Type B pancreatic cell (in vitro differentiated cells): ENCODE data around the gene ZNF639. TPM values are rescaled to one million over a fixed set of nuclear protein-coding genes. Genes with fewer than 3 reads are reported as not detected.

Source experiments
- DNase-seq: peaks from one replicate; pipeline ENCODE4 v3.0.0; 2021; ENCODE audit warnings: mixed read lengths; ENCODE audit not compliant: unreplicated experiment; ENCODE audit errors: extremely low spot score
- H3K27ac Mint-ChIP-seq: 2 replicates; pipeline ENCODE4 v1.8.0; 2021; ENCODE audit warnings: mild to moderate bottlenecking, mixed read lengths
- H3K27me3 Mint-ChIP-seq: 2 replicates; pipeline ENCODE4 v1.8.0; 2021; ENCODE audit warnings: mixed read lengths
- H3K36me3 Mint-ChIP-seq: 2 replicates; pipeline ENCODE4 v1.8.0; 2021; ENCODE audit warnings: mixed read lengths
- H3K4me1 Mint-ChIP-seq: one replicate; pipeline ENCODE4 v1.8.0; 2021; ENCODE audit warnings: mixed read lengths; ENCODE audit not compliant: unreplicated experiment
- H3K4me3 Mint-ChIP-seq: 2 replicates; pipeline ENCODE4 v1.8.0; 2021; ENCODE audit warnings: mild to moderate bottlenecking, mixed read lengths
- H3K9me3 Mint-ChIP-seq: 2 replicates; pipeline ENCODE4 v1.8.0; 2021; ENCODE audit warnings: mixed read lengths
- total RNA-seq: library from RNA; stranded (reverse); gene quantifications from 2 replicates; pipeline ENCODE4 v1.2.1, GENCODE V29; 2021; ENCODE audit warnings: low replicate concordance
- TF ChIP-seq, protein P1 (sequence below): fragments of 200-600 bp; sonication (generic); conservative IDR thresholded peaks from 2 replicates; pipeline ENCODE4 v1.5.0; 2021; ENCODE audit warnings: antibody characterized with exemption, mild to moderate bottlenecking

The ZNF639 gene
- total RNA-seq, 1 donor from 2014 or later, result 33.2 TPM

DNA sequence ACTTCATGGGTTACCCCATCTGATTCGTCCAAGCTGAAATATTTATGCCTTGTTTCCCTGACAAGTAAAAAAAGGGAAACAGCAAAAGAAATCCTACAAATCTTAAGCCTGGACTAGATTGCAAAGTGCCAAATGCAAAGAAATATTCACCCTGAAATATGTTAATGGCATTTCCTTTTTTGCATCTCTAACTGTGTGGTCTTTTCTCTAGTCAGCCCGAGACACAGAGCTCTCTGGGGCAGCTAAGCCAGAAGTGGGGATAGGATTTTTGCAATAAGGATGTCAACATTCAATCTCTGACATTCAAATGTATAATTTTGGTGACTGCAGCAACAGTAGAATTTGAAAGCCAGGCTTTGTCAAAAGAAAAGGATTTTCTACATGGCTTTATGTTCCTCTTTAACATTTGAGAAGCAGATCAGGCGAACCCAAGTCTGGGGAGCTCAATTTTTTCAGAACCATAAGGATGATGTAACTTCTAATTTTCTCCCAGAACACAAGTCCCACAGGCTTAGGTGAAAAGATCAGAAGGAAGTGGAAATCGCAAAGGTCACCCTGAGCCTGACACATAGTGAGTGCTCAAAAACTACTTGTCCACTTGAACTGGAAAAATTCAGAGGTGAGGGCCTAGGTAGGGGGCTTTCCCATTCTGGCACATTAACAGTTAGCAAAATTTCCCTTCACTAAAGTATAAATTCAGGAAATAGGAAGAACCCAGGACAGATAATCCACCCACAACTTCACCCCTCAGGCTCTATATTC, 43.7 kb upstream of the ZNF639 start:
- no peak for DNase-seq
- H3K36me3 Mint-ChIP-seq, result no peaks in the 10 kb centered on the region
- TF ChIP-seq, protein P1, sequence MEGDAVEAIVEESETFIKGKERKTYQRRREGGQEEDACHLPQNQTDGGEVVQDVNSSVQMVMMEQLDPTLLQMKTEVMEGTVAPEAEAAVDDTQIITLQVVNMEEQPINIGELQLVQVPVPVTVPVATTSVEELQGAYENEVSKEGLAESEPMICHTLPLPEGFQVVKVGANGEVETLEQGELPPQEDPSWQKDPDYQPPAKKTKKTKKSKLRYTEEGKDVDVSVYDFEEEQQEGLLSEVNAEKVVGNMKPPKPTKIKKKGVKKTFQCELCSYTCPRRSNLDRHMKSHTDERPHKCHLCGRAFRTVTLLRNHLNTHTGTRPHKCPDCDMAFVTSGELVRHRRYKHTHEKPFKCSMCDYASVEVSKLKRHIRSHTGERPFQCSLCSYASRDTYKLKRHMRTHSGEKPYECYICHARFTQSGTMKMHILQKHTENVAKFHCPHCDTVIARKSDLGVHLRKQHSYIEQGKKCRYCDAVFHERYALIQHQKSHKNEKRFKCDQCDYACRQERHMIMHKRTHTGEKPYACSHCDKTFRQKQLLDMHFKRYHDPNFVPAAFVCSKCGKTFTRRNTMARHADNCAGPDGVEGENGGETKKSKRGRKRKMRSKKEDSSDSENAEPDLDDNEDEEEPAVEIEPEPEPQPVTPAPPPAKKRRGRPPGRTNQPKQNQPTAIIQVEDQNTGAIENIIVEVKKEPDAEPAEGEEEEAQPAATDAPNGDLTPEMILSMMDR, result no peak
- peaks cover 6% of the 10 kb centered on the region for H3K27me3 Mint-ChIP-seq
- H3K4me1 Mint-ChIP-seq, result peaks cover 4% of the 10 kb centered on the region
- no peak overlapping the region for H3K4me3 Mint-ChIP-seq
- no peaks in the 10 kb centered on the region for H3K9me3 Mint-ChIP-seq
- H3K27ac Mint-ChIP-seq, result no peak overlapping the region

DNA sequence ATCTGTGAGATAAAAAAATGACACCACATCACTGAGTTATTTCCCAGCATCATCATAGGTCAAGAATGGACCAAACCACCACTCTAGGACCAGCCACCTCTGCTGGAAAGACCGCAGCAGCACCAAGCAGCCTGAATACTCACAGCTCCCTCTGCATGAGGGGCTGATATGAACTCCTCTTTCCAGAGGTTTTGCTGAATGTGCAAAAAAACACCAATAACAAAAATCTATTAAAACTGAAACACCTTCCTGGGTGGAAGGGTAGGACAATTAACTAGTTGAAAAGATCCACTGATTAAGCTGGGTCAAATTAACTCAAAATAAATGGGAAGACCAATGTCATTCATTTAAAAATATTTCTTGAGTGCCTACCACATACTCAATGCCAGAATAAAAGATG, 43.0 kb upstream of the ZNF639 start:
- Mint-ChIP-seq H3K4me1 (peaks cover 4% of the 10 kb centered on the region), H3K9me3 (no peaks in the 10 kb centered on the region), H3K27me3 (peaks cover 6% of the 10 kb centered on the region), H3K36me3 (no peaks in the 10 kb centered on the region), H3K27ac (no peak overlapping the region), H3K4me3 (no peak overlapping the region)
- no peak for DNase-seq
- TF ChIP-seq, protein P1, result no peak

DNA sequence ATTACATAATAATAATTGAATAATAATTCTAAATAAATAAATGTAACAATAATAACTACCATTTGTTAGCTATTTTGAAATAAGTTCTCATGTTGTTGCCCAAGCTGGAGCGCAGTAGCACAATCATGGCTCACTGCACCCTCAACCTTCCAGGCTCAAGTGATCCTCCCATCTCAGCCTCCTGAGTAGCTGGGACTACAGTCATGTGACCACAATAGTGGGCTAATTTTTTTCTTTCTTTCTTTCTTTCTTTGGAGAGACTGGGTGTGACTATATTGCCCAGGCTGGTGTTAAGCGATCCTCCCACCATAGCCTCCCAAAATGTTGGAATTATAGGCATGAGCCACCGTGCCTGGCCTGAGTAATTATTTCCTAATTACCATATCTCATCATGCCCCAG, 41.0 kb upstream of the ZNF639 start:
- TF ChIP-seq, protein P1, result no peak
- H3K27ac Mint-ChIP-seq, result no peak overlapping the region

DNA sequence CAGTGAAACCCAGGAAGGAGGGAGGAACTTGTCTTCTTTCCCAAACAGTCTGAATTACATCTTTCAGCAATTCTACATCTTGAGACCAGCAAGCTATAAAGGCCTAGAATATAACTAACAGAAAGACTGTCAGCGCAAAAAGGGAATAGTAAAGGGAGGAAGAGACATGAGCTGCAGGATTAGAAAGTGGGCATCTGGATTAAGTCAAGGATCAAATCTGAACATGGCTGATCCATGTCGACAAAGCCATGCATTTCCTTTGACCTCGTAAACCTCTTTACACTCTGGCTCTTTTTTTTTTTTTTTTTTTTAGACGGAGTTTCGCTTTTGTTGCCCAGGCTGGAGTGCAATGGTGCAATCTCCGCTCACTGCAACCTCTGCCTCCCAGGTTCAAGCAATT, 36.5 kb upstream of the ZNF639 start:
- H3K4me3 Mint-ChIP-seq, result no peak overlapping the region
- TF ChIP-seq, protein P1, result no peak
- no peak overlapping the region for H3K27ac Mint-ChIP-seq
- DNase-seq, result no peak
- no peaks in the 10 kb centered on the region for H3K9me3 Mint-ChIP-seq
- H3K27me3 Mint-ChIP-seq, result peaks cover 6% of the 10 kb centered on the region
- no peaks in the 10 kb centered on the region for H3K36me3 Mint-ChIP-seq
- H3K4me1 Mint-ChIP-seq, result peaks cover 4% of the 10 kb centered on the region

More for the DNA sequence above, 41.0 kb upstream of the ZNF639 start:
- Mint-ChIP-seq H3K36me3 (no peaks in the 10 kb centered on the region), H3K27me3 (peaks cover 6% of the 10 kb centered on the region), H3K9me3 (no peaks in the 10 kb centered on the region), H3K4me3 (no peak overlapping the region), H3K4me1 (peaks cover 4% of the 10 kb centered on the region)
- no peak for DNase-seq

DNA sequence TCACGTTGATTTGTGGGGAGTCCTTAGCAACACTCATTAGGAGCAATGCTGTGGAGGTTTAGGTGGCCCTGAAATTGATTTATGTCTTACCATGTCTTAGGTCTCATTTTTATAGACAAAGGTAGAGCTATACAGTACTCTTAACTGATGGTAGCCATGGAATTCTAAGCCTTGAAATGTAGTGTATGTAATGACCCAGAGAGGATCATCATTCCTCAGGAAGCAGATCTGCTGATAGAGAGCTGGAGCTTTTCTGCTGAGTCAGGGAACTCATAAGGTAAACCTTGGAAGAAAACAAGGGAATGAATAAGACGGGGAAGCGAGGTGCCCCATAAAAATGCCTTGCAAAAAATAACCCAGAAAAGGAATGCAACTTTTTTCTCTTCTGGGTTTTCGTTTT, 34.0 kb upstream of the ZNF639 start:
- no peaks in the 10 kb centered on the region for H3K36me3 Mint-ChIP-seq
- H3K4me3 Mint-ChIP-seq, result no peak overlapping the region
- H3K9me3 Mint-ChIP-seq, result no peaks in the 10 kb centered on the region
- H3K27ac Mint-ChIP-seq, result no peak overlapping the region
- TF ChIP-seq, protein P1, result no peak
- no peaks in the 10 kb centered on the region for H3K27me3 Mint-ChIP-seq
- H3K4me1 Mint-ChIP-seq, result peaks cover 13% of the 10 kb centered on the region
- no peak for DNase-seq
